ENCODE results near the gene PODXL2.

Gene PODXL2, protein sequence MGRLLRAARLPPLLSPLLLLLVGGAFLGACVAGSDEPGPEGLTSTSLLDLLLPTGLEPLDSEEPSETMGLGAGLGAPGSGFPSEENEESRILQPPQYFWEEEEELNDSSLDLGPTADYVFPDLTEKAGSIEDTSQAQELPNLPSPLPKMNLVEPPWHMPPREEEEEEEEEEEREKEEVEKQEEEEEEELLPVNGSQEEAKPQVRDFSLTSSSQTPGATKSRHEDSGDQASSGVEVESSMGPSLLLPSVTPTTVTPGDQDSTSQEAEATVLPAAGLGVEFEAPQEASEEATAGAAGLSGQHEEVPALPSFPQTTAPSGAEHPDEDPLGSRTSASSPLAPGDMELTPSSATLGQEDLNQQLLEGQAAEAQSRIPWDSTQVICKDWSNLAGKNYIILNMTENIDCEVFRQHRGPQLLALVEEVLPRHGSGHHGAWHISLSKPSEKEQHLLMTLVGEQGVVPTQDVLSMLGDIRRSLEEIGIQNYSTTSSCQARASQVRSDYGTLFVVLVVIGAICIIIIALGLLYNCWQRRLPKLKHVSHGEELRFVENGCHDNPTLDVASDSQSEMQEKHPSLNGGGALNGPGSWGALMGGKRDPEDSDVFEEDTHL

DNA sequence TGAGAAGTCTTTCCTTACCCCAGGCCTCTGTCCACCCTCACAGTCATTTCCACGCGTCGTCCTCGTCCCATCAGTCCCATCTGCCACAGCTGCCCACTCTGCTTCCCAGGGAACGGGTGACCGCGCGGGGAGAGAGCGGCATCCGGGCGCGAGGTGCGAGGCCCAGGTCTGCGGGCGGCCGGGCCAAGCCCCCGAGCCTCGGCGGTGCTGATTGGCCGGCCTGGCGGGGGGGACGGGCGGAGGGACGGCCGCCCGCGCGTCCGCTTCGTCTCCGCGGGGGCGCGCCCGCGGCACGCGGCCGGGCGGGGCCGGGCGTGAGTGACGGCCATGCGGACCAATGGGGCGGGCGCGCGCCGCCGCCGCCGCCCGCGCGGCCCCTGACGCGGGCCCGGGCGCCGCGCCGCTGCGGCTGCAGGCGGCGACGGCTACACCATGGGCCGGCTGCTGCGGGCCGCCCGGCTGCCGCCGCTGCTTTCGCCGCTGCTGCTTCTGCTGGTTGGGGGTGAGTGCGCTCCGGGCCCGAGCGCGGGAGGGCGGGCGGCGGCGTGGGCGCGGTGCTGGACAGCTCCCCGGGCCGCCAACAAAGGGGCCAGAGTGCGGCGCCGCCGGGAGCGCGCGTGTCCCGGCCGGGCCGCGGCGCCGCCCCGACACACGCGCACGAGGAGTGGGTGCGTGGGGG, at the start of gene PODXL2:
PODXL2 (plus strand) TSS at position 398 of the 679 bp plus-strand sequence; CDS start at position 433, 35 bp downstream.
- Histone ChIP-seq H3K9ac (no peak within 1 kb of the TSS), H3K4me2 (no peak within 1 kb of the TSS), H3K36me3 (ENCODE audit: insufficient read depth) (no peaks in the 10 kb centered on the region), H4K20me1 (ENCODE audit: insufficient read depth) (no peaks in the 10 kb centered on the region), H3K4me3 (IDR thresholded peaks at IDR 0.05; ENCODE audit: insufficient read depth, low read depth, low read length) (no peak within 1 kb of the TSS), H3K27ac (no peak within 1 kb of the TSS), H3K79me2 (ENCODE audit: insufficient read depth, low read depth) (no peaks in the 10 kb centered on the region), H3K4me1 (ENCODE audit: low read depth, poor library complexity, severe bottlenecking) (peaks cover 7% of the 10 kb centered on the region), H3K27me3 (ENCODE audit: insufficient read depth, low read depth) (no peaks in the 10 kb centered on the region), H2AFZ (ENCODE audit: low read depth) (no peak within 1 kb of the TSS)
- TF ChIP-seq, protein P1, sequence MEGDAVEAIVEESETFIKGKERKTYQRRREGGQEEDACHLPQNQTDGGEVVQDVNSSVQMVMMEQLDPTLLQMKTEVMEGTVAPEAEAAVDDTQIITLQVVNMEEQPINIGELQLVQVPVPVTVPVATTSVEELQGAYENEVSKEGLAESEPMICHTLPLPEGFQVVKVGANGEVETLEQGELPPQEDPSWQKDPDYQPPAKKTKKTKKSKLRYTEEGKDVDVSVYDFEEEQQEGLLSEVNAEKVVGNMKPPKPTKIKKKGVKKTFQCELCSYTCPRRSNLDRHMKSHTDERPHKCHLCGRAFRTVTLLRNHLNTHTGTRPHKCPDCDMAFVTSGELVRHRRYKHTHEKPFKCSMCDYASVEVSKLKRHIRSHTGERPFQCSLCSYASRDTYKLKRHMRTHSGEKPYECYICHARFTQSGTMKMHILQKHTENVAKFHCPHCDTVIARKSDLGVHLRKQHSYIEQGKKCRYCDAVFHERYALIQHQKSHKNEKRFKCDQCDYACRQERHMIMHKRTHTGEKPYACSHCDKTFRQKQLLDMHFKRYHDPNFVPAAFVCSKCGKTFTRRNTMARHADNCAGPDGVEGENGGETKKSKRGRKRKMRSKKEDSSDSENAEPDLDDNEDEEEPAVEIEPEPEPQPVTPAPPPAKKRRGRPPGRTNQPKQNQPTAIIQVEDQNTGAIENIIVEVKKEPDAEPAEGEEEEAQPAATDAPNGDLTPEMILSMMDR (conservative IDR thresholded peaks at IDR 0.05; ENCODE audit: low read depth, low read length): no peak

DNA sequence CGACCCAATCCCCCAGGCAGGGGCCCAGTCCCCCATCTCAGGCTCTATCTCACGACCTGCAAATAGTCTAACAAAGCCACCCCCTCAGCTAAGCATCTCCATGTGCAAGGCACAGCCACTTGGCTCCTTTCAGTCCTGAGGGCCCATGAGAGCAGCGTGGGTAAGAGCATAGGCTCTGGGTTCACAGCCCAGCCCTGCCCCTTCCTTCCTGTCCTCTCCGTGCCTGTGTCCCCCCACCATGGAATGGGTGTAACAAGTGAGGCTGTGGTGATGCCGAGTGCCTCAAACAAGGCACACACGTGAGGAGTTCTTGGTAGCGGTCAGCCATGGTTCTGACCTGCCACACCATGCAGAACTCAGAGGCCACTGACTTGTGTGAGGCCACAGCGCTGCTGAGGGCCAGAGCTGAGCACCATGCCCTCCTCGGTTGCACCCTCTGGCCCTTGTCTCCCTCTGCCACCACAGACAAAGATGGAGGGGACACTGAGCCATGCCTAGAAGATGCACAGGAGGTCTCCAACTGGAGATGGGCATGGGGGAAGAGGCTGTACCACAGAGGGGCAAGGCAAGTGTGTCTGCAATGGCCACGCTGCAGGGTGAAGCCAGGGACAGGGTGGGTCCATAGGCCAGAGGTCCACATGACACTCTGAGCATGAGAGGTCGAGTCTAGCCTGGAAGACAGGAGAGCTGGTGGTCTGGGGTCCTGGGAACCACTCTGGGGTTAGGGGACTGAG, 48.5 kb upstream of the PODXL2 start:
- H3K9ac ChIP-seq: no peak overlapping the region
- H3K36me3 ChIP-seq (ENCODE audit: insufficient read depth): no peaks in the 10 kb centered on the region

DNA sequence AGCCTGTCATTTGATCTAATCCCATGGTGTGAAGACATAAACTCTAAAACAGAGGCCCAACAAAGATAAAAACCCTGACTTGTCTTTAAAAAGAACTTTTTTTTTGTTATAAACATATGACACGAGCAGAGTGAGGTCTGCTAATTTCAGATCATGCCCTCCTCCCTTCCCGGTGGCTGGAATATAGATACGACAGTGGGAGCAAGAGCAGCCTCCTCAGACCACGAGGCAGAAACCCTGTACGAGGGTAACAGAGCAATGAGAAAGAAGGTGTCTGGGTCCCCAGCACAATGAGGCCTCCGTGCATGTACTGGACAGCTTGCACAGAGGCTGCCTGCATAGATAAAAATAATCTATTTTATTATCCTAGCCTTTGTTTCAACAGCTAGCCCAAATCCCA, 44.3 kb upstream of the PODXL2 start:
- Histone ChIP-seq H3K27me3 (ENCODE audit: insufficient read depth, low read depth) (no peaks in the 10 kb centered on the region), H3K36me3 (ENCODE audit: insufficient read depth) (no peaks in the 10 kb centered on the region), H3K79me2 (ENCODE audit: insufficient read depth, low read depth) (peaks cover 67% of the 10 kb centered on the region), H2AFZ (ENCODE audit: low read depth) (no peak overlapping the region), H4K20me1 (ENCODE audit: insufficient read depth) (no peaks in the 10 kb centered on the region), H3K27ac (no peak overlapping the region), H3K4me2 (no peak overlapping the region), H3K4me1 (ENCODE audit: low read depth, poor library complexity, severe bottlenecking) (peaks cover 21% of the 10 kb centered on the region), H3K4me3 (IDR thresholded peaks at IDR 0.05; ENCODE audit: insufficient read depth, low read depth, low read length) (no peak overlapping the region), H3K9ac (no peak overlapping the region)
- TF ChIP-seq, protein P1 (conservative IDR thresholded peaks at IDR 0.05; ENCODE audit: low read depth, low read length): no peak

More for the DNA sequence above, 48.5 kb upstream of the PODXL2 start:
- peaks cover 3% of the 10 kb centered on the region for H3K4me1 ChIP-seq (ENCODE audit: low read depth, poor library complexity, severe bottlenecking)
- no peak overlapping the region for H3K27ac ChIP-seq
- no peaks in the 10 kb centered on the region for H3K27me3 ChIP-seq (ENCODE audit: insufficient read depth, low read depth)
- H4K20me1 ChIP-seq (ENCODE audit: insufficient read depth): no peaks in the 10 kb centered on the region
- no peak overlapping the region for H2AFZ ChIP-seq (ENCODE audit: low read depth)
- TF ChIP-seq, protein P1 (conservative IDR thresholded peaks at IDR 0.05; ENCODE audit: low read depth, low read length): no peak
- peaks cover 28% of the 10 kb centered on the region; the same call in 1 of the 2 replicates for H3K79me2 ChIP-seq (ENCODE audit: insufficient read depth, low read depth)
- no peak overlapping the region for H3K4me2 ChIP-seq
- H3K4me3 ChIP-seq (IDR thresholded peaks at IDR 0.05; ENCODE audit: insufficient read depth, low read depth, low read length): no peak overlapping the region

DNA sequence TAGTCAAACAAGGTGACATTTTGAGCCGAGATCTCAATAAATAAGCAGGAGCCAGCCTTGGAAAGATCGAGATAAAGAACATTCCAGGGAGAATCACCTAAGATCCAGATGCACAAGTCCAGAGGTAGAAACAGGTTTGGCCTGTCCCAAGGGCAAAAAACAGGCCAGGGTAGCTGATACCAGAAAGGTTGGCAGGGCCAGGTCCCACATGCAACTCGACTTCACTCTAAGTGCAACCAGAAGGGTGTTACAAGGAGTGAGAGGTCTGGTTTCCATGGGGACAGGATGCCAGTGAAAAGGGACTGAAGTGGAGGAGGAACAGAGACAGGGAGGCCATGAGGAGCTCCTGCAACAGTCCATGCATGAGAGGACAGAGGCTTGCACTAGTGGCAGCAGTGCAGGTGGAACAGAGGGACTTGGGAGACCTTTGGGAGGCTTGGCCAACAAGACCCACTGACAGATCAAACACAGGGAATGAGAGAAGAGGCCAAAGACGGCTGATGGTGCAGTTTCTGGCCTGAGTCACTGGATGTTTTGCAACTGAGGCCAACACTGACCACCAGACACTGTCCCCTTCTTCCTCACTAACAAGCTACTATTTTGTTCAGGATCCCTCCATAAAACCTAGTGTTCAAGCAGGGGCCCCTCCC, 43.7 kb upstream of the PODXL2 start:
- no peaks in the 10 kb centered on the region for H3K27me3 ChIP-seq (ENCODE audit: insufficient read depth, low read depth)
- H3K4me3 ChIP-seq (IDR thresholded peaks at IDR 0.05; ENCODE audit: insufficient read depth, low read depth, low read length): no peak overlapping the region
- H3K9ac ChIP-seq: no peak overlapping the region
- H3K4me2 ChIP-seq: no peak overlapping the region
- TF ChIP-seq, protein P1 (conservative IDR thresholded peaks at IDR 0.05; ENCODE audit: low read depth, low read length): no peak
- peaks cover 21% of the 10 kb centered on the region for H3K4me1 ChIP-seq (ENCODE audit: low read depth, poor library complexity, severe bottlenecking)
- H2AFZ ChIP-seq (ENCODE audit: low read depth): no peak overlapping the region
- H3K27ac ChIP-seq: no peak overlapping the region
- no peaks in the 10 kb centered on the region for H4K20me1 ChIP-seq (ENCODE audit: insufficient read depth)
- H3K36me3 ChIP-seq (ENCODE audit: insufficient read depth): no peaks in the 10 kb centered on the region
- H3K79me2 ChIP-seq (ENCODE audit: insufficient read depth, low read depth): peaks cover 70% of the 10 kb centered on the region
